ENCODE data around the gene TMEM151B. TPM values are rescaled to one million over a fixed set of nuclear protein-coding genes. Genes with fewer than 3 reads are reported as not detected.

TMEM151B gene
- total RNA-seq, 1 experiment from 2014 or later: not detected

DNA sequence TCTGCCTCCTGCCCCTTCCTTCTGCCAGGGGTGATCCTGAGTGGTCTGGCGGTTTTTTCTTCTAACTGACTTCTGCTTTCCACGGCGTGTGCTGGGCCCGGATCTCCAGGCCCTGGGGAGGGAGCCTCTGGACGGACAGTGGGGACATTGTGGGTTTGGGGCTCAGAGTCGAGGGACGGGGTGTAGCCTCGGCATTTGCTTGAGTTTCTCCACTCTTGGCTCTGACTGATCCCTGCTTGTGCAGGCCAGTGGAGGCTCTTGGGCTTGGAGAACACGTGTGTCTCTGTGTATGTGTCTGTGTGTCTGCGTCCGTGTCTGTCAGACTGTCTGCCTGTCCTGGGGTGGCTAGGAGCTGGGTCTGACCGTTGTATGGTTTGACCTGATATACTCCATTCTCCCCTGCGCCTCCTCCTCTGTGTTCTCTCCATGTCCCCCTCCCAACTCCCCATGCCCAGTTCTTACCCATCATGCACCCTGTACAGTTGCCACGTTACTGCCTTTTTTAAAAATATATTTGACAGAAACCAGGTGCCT, 36.6 kb upstream of the TMEM151B start:
- RAD21 ChIA-PET (ENCODE audit: low non-redundant PET in 1 of 2, low total read pairs in 2 of 2, uncharacterized antibody in 2 of 2, unreplicated experiment in 2 of 2): no interaction called here

More for the DNA sequence above, 36.6 kb upstream of the TMEM151B start:
- Histone ChIP-seq H2AFZ (ENCODE audit: low read depth, low read length, poor library complexity, severe bottlenecking) (no peak overlapping the region), H3K9me3 (ENCODE audit: control insufficient read depth in 1 of 2, insufficient read depth in 1 of 2, low read depth in 1 of 2, low read length in 2 of 2) (no peaks in the 10 kb centered on the region), H4K20me1 (ENCODE audit: insufficient read depth) (no peaks in the 10 kb centered on the region), H3K79me2 (ENCODE audit: insufficient read depth, low read length) (peaks cover 5% of the 10 kb centered on the region; the same call in 1 of the 2 replicates), H3K4me3 (replicated peaks in 1 of 2; ENCODE audit: low read depth in 1 of 2, low read length in 2 of 2) (no peak overlapping the region), H3K27me3 (ENCODE audit: insufficient read depth, low read length) (no peaks in the 10 kb centered on the region), H3K36me3 (ENCODE audit: control insufficient read depth in 1 of 2, insufficient read depth in 2 of 2, low read length in 2 of 2) (peaks cover 19 to 54% of the 10 kb centered on the region in 2 experiments; a peak in 3 of 4 replicates), H3K9me2 (ENCODE audit: insufficient read depth) (no peaks in the 10 kb centered on the region), H3K9ac (ENCODE audit: low read length) (no peak overlapping the region), H3K4me2 (ENCODE audit: low read length) (no peak overlapping the region), H3K4me1 (ENCODE audit: control insufficient read depth in 1 of 2, insufficient read depth in 2 of 2, low read length in 2 of 2) (peaks cover 29 to 42% of the 10 kb centered on the region in 2 experiments), H3K27ac (ENCODE audit: low read depth, low read length) (peak overlapping the region; percentile 41)
- ATAC-seq (no peak), DNase-seq (ENCODE audit: low read depth, low spot score) (no peak)
- TF ChIP-seq, protein P1, sequence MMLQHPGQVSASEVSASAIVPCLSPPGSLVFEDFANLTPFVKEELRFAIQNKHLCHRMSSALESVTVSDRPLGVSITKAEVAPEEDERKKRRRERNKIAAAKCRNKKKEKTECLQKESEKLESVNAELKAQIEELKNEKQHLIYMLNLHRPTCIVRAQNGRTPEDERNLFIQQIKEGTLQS (IDR thresholded peaks at IDR 0.05): no peak
- no peak for TF ChIP-seq POLR2A (IDR thresholded peaks at IDR 0.05; ENCODE audit: borderline replicate concordance, extremely low read depth, insufficient read depth, insufficient read length)
- TF ChIP-seq, protein P2, sequence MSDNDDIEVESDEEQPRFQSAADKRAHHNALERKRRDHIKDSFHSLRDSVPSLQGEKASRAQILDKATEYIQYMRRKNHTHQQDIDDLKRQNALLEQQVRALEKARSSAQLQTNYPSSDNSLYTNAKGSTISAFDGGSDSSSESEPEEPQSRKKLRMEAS (IDR thresholded peaks at IDR 0.05): no peak
- no peak for TF ChIP-seq CBX3 (IDR thresholded peaks at IDR 0.05; ENCODE audit: low read depth)
- no peak for TF ChIP-seq YY1 (IDR thresholded peaks at IDR 0.05; ENCODE audit: extremely low read depth, insufficient replicate concordance, low read depth, low read length)
- TF ChIP-seq ZNF274 (IDR thresholded peaks at IDR 0.05; ENCODE audit: low read depth, low read length): no peak
- TF ChIP-seq POLR2AphosphoS5 (IDR thresholded peaks at IDR 0.05; ENCODE audit: low read depth, low read length): no peak
- TF ChIP-seq, protein P3, sequence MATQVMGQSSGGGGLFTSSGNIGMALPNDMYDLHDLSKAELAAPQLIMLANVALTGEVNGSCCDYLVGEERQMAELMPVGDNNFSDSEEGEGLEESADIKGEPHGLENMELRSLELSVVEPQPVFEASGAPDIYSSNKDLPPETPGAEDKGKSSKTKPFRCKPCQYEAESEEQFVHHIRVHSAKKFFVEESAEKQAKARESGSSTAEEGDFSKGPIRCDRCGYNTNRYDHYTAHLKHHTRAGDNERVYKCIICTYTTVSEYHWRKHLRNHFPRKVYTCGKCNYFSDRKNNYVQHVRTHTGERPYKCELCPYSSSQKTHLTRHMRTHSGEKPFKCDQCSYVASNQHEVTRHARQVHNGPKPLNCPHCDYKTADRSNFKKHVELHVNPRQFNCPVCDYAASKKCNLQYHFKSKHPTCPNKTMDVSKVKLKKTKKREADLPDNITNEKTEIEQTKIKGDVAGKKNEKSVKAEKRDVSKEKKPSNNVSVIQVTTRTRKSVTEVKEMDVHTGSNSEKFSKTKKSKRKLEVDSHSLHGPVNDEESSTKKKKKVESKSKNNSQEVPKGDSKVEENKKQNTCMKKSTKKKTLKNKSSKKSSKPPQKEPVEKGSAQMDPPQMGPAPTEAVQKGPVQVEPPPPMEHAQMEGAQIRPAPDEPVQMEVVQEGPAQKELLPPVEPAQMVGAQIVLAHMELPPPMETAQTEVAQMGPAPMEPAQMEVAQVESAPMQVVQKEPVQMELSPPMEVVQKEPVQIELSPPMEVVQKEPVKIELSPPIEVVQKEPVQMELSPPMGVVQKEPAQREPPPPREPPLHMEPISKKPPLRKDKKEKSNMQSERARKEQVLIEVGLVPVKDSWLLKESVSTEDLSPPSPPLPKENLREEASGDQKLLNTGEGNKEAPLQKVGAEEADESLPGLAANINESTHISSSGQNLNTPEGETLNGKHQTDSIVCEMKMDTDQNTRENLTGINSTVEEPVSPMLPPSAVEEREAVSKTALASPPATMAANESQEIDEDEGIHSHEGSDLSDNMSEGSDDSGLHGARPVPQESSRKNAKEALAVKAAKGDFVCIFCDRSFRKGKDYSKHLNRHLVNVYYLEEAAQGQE (IDR thresholded peaks at IDR 0.05; ENCODE audit: low read depth): no peak
- no peak for TF ChIP-seq EZH2phosphoT487 (IDR thresholded peaks at IDR 0.05; ENCODE audit: borderline replicate concordance)
- no peak for TF ChIP-seq SP1 (IDR thresholded peaks at IDR 0.05; ENCODE audit: low read depth)
- TF ChIP-seq ELF1 (IDR thresholded peaks at IDR 0.05; ENCODE audit: borderline replicate concordance, low read depth): no peak
- no peak for TF ChIP-seq ZFX (IDR thresholded peaks at IDR 0.05)
- no peak for TF ChIP-seq SIN3A (IDR thresholded peaks at IDR 0.05; ENCODE audit: low read depth)
- TF ChIP-seq, protein P4, sequence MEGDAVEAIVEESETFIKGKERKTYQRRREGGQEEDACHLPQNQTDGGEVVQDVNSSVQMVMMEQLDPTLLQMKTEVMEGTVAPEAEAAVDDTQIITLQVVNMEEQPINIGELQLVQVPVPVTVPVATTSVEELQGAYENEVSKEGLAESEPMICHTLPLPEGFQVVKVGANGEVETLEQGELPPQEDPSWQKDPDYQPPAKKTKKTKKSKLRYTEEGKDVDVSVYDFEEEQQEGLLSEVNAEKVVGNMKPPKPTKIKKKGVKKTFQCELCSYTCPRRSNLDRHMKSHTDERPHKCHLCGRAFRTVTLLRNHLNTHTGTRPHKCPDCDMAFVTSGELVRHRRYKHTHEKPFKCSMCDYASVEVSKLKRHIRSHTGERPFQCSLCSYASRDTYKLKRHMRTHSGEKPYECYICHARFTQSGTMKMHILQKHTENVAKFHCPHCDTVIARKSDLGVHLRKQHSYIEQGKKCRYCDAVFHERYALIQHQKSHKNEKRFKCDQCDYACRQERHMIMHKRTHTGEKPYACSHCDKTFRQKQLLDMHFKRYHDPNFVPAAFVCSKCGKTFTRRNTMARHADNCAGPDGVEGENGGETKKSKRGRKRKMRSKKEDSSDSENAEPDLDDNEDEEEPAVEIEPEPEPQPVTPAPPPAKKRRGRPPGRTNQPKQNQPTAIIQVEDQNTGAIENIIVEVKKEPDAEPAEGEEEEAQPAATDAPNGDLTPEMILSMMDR (IDR thresholded peaks at IDR 0.05 in 2 of 3, conservative IDR thresholded peaks at IDR 0.05 in 1 of 3; ENCODE audit: borderline replicate concordance in 1 of 3, insufficient read depth in 1 of 3, low read depth in 2 of 3, low read length in 2 of 3): no peak
- TF ChIP-seq EZH2 (IDR thresholded peaks at IDR 0.05): no peak
- no peak for TF ChIP-seq FOSL1 (IDR thresholded peaks at IDR 0.05; ENCODE audit: low read depth)
- no peak for TF ChIP-seq TCF7L2 (IDR thresholded peaks at IDR 0.05; ENCODE audit: borderline replicate concordance, extremely low read depth, insufficient read depth, insufficient read length)
- no peak for TF ChIP-seq SRF (IDR thresholded peaks at IDR 0.05; ENCODE audit: low read depth)
- no peak for TF ChIP-seq RAD21 (IDR thresholded peaks at IDR 0.05; ENCODE audit: low read depth)
- TF ChIP-seq, protein P5, sequence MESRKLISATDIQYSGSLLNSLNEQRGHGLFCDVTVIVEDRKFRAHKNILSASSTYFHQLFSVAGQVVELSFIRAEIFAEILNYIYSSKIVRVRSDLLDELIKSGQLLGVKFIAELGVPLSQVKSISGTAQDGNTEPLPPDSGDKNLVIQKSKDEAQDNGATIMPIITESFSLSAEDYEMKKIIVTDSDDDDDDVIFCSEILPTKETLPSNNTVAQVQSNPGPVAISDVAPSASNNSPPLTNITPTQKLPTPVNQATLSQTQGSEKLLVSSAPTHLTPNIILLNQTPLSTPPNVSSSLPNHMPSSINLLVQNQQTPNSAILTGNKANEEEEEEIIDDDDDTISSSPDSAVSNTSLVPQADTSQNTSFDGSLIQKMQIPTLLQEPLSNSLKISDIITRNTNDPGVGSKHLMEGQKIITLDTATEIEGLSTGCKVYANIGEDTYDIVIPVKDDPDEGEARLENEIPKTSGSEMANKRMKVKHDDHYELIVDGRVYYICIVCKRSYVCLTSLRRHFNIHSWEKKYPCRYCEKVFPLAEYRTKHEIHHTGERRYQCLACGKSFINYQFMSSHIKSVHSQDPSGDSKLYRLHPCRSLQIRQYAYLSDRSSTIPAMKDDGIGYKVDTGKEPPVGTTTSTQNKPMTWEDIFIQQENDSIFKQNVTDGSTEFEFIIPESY (IDR thresholded peaks at IDR 0.05; ENCODE audit: extremely low read depth, insufficient replicate concordance, low read length): no peak
- BruUV-seq (replicated peaks): no TSS peak
- intact Hi-C loops (cut with micrococcal nuclease): loop anchor here (1.0 kb wide), 2 partner anchors 61 to 137 kb away; no protein-coding TSS in a partner anchor
- POLR2A ChIA-PET: interaction anchor here (1.4 to 2.5 kb wide), 2 partner anchors 10 to 13 kb away, joined by 7 to 20 read pairs; partner anchors contain the start of genes HSP90AB1 and SLC29A1
- CTCF ChIA-PET: interaction anchor here (0.9 to 2.6 kb wide), 8 partner anchors 9 to 137 kb away, joined by 3 to 22 read pairs (median 7); partner anchors contain the start of genes HSP90AB1 and SLC29A1

Data from HCT116 (cell line).